ENCODE data around the gene LHB. TPM values are rescaled to one million over a fixed set of nuclear protein-coding genes. Genes with fewer than 3 reads are reported as not detected.

LHB gene
- total RNA-seq, 2 donors from 2014 or later, result 0.59 TPM; not detected in 1

- no peaks in the 10 kb centered on the region for H3K27me3 Mint-ChIP-seq (ENCODE audit: insufficient read depth)
- no peaks in the 10 kb centered on the region for H3K9me3 Mint-ChIP-seq
- 95 to 96% methylated on average over 15 of the region's 15 CpGs for WGBS, 2 experiments (ENCODE audit: insufficient coverage in 1 of 2, insufficient read length in 1 of 2)
- DNase-seq, result no peak
- H3K9ac ChIP-seq (ENCODE audit: extremely low read depth, low read length, poor library complexity, severe bottlenecking), result no peak overlapping the region
- no peaks in the 10 kb centered on the region for H3K4me1 ChIP-seq (ENCODE audit: control insufficient read depth, insufficient read depth, low read length)
- H3K4me1 Mint-ChIP-seq, result peaks cover 4% of the 10 kb centered on the region
- H3K36me3 Mint-ChIP-seq (ENCODE audit: low read depth), result peaks cover 30% of the 10 kb centered on the region
- no peak for TF ChIP-seq CTCF (conservative IDR thresholded peaks at IDR 0.05)
- H3K9me3 ChIP-seq (ENCODE audit: control insufficient read depth, low read length), result no peaks in the 10 kb centered on the region
- H3K27ac Mint-ChIP-seq, result no peak overlapping the region
- H3K36me3 ChIP-seq (ENCODE audit: control insufficient read depth, insufficient read depth, low read length), result peaks cover 53% of the 10 kb centered on the region
- H3K4me3 Mint-ChIP-seq, result no peak overlapping the region
- no peak overlapping the region for H3K4me3 ChIP-seq (ENCODE audit: low read length)
- H3K27ac ChIP-seq (ENCODE audit: low read depth, low read length), result no peak overlapping the region
- no peaks in the 10 kb centered on the region for H3K27me3 ChIP-seq (ENCODE audit: control insufficient read depth, insufficient read depth, low read length, poor library complexity, severe bottlenecking)
These were observed 12.8 kb downstream of the LHB start for GRCh38 chr19:49004133-49004532.

GRCh38 chr19:48999481-49000325, 17.2 kb downstream of the LHB start:
- TF ChIP-seq CTCF (conservative IDR thresholded peaks at IDR 0.05), result peak; percentile 91
- no peak overlapping the region for H3K4me3 Mint-ChIP-seq
- 54 to 60% methylated on average over 13 to 16 of the region's 16 CpGs for WGBS, 2 experiments (ENCODE audit: insufficient coverage in 1 of 2, insufficient read length in 1 of 2)

GRCh38 chr19:48997972-48998371, 18.9 kb downstream of the LHB start:
- no peaks in the 10 kb centered on the region for H3K27me3 Mint-ChIP-seq (ENCODE audit: insufficient read depth)
- H3K4me3 ChIP-seq (ENCODE audit: low read length), result no peak overlapping the region
- H3K27ac ChIP-seq (ENCODE audit: low read depth, low read length), result no peak overlapping the region
- H3K9ac ChIP-seq (ENCODE audit: extremely low read depth, low read length, poor library complexity, severe bottlenecking), result no peak overlapping the region
- H3K27me3 ChIP-seq (ENCODE audit: control insufficient read depth, insufficient read depth, low read length, poor library complexity, severe bottlenecking), result no peaks in the 10 kb centered on the region
- WGBS, 2 experiments (ENCODE audit: insufficient coverage in 1 of 2, insufficient read length in 1 of 2), result 89 to 91% methylated on average over 4 to 5 of the region's 5 CpGs
- peaks cover 21% of the 10 kb centered on the region for H3K36me3 ChIP-seq (ENCODE audit: control insufficient read depth, insufficient read depth, low read length)
- peak; percentile 93 for DNase-seq
- H3K4me1 ChIP-seq (ENCODE audit: control insufficient read depth, insufficient read depth, low read length), result peaks cover 4% of the 10 kb centered on the region
- no peaks in the 10 kb centered on the region for H3K9me3 Mint-ChIP-seq
- H3K27ac Mint-ChIP-seq, result no peak overlapping the region
- H3K4me3 Mint-ChIP-seq, result no peak overlapping the region
- H3K9me3 ChIP-seq (ENCODE audit: control insufficient read depth, low read length), result no peaks in the 10 kb centered on the region
- peaks cover 16% of the 10 kb centered on the region for H3K36me3 Mint-ChIP-seq (ENCODE audit: low read depth)
- TF ChIP-seq CTCF (conservative IDR thresholded peaks at IDR 0.05), result peak; percentile 77
- peaks cover 16% of the 10 kb centered on the region for H3K4me1 Mint-ChIP-seq

More at GRCh38 chr19:48999481-49000325, 17.2 kb downstream of the LHB start:
- Mint-ChIP-seq H3K27ac (peak overlapping the region; percentile 83), H3K9me3 (no peaks in the 10 kb centered on the region), H3K27me3 (ENCODE audit: insufficient read depth) (no peaks in the 10 kb centered on the region), H3K4me1 (peaks cover 10% of the 10 kb centered on the region), H3K36me3 (ENCODE audit: low read depth) (peaks cover 23% of the 10 kb centered on the region)
- Histone ChIP-seq H3K27me3 (ENCODE audit: control insufficient read depth, insufficient read depth, low read length, poor library complexity, severe bottlenecking) (no peaks in the 10 kb centered on the region), H3K9me3 (ENCODE audit: control insufficient read depth, low read length) (no peaks in the 10 kb centered on the region), H3K9ac (ENCODE audit: extremely low read depth, low read length, poor library complexity, severe bottlenecking) (no peak overlapping the region), H3K27ac (ENCODE audit: low read depth, low read length) (no peak overlapping the region), H3K36me3 (ENCODE audit: control insufficient read depth, insufficient read depth, low read length) (peaks cover 39% of the 10 kb centered on the region), H3K4me1 (ENCODE audit: control insufficient read depth, insufficient read depth, low read length) (no peaks in the 10 kb centered on the region), H3K4me3 (ENCODE audit: low read length) (no peak overlapping the region)
- peak; percentile 95 for DNase-seq

Data from endodermal cell (in vitro differentiated cells).